ENCODE results near the gene SYCP3. TPM values are rescaled to one million over a fixed set of nuclear protein-coding genes. Genes with fewer than 3 reads are reported as not detected.

The SYCP3 gene
- total RNA-seq, 1 experiment from 2014 or later: 0.31 TPM

DNA sequence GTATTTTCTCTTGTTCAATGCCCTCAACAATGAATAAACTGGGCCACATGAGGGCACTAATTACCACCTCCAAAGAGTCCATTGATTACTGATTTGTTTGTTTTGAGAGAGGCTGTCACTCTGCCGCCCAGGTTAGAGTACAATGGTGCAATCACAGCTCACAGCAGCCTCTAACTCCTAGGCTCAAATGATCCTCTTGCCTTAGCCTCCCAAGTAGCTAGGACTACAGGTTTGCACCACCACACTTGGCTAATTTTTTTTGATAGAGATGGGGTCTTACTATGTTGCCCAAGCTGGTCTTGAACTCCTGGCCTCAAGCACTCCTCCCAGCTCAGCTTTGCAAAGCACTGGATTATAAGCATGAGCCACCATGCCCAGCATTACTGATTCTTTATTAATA is 28.3 kb upstream of the SYCP3 start:
- Histone ChIP-seq H4K5ac (ENCODE audit: insufficient read length, low read depth, low read length) (no peak overlapping the region), H2BK15ac (ENCODE audit: low read depth, low read length) (no peak overlapping the region), H3K9ac (ENCODE audit: extremely low read depth, insufficient read length, low read length) (no peak overlapping the region), H2AK5ac (ENCODE audit: insufficient read length, low read length) (no peak overlapping the region), H2BK5ac (ENCODE audit: insufficient read length, low read length) (no peak overlapping the region), H3K4me1 (ENCODE audit: insufficient read depth, low read length) (no peaks in the 10 kb centered on the region), H3K79me2 (ENCODE audit: insufficient read depth, low read length) (no peaks in the 10 kb centered on the region), H3K9me3 (ENCODE audit: control insufficient read depth, low read depth, low read length) (no peaks in the 10 kb centered on the region), H3K27ac (ENCODE audit: insufficient read length, low read depth, low read length) (no peak overlapping the region), H3K4ac (ENCODE audit: low read depth, low read length) (no peak overlapping the region), H3K4me2 (ENCODE audit: insufficient read depth, insufficient read length, low read length) (no peak overlapping the region), H3K27me3 (ENCODE audit: insufficient read depth, low read length) (no peaks in the 10 kb centered on the region), H2BK120ac (ENCODE audit: low read depth, low read length, poor library complexity, severe bottlenecking) (no peak overlapping the region), H3K23ac (ENCODE audit: insufficient read length, low read depth, low read length) (no peak overlapping the region), H3K14ac (ENCODE audit: insufficient read depth, low read length) (no peak overlapping the region), H4K20me1 (ENCODE audit: control insufficient read depth, insufficient read depth, insufficient read length) (no peaks in the 10 kb centered on the region), H3K79me1 (ENCODE audit: insufficient read depth, low read depth, low read length, poor library complexity, severe bottlenecking) (no peaks in the 10 kb centered on the region), H3K23me2 (ENCODE audit: insufficient read length, low read depth, low read length, poor library complexity, severe bottlenecking) (no peaks in the 10 kb centered on the region), H4K91ac (ENCODE audit: insufficient read length, low read depth, low read length) (no peak overlapping the region), H2BK12ac (ENCODE audit: insufficient read length, low read depth, low read length) (no peak overlapping the region), H2BK20ac (ENCODE audit: low read depth, low read length, poor library complexity, severe bottlenecking) (no peak overlapping the region), H3K18ac (ENCODE audit: insufficient read length, low read depth, low read length) (no peak overlapping the region), H2AFZ (ENCODE audit: low read length) (no peak overlapping the region), H3K56ac (ENCODE audit: insufficient read length, low read depth, low read length) (no peak overlapping the region), H4K8ac (replicated peaks; ENCODE audit: insufficient read length, low read depth, low read length) (no peak overlapping the region), H3T11ph (ENCODE audit: low read length) (no peak overlapping the region)
- TF ChIP-seq, protein P1, sequence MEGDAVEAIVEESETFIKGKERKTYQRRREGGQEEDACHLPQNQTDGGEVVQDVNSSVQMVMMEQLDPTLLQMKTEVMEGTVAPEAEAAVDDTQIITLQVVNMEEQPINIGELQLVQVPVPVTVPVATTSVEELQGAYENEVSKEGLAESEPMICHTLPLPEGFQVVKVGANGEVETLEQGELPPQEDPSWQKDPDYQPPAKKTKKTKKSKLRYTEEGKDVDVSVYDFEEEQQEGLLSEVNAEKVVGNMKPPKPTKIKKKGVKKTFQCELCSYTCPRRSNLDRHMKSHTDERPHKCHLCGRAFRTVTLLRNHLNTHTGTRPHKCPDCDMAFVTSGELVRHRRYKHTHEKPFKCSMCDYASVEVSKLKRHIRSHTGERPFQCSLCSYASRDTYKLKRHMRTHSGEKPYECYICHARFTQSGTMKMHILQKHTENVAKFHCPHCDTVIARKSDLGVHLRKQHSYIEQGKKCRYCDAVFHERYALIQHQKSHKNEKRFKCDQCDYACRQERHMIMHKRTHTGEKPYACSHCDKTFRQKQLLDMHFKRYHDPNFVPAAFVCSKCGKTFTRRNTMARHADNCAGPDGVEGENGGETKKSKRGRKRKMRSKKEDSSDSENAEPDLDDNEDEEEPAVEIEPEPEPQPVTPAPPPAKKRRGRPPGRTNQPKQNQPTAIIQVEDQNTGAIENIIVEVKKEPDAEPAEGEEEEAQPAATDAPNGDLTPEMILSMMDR (conservative IDR thresholded peaks at IDR 0.05): no peak
- H3K27ac Mint-ChIP-seq: no peak overlapping the region
- WGBS (ENCODE audit: extremely low coverage, insufficient read length, low lambda C conversion rate): no CpG with 5 or more reads among the region's 1 CpG
- no peaks in the 10 kb centered on the region for H3K9me3 Mint-ChIP-seq
- H3K36me3 Mint-ChIP-seq (ENCODE audit: insufficient read depth in 1 of 3, low read depth in 3 of 3): peaks cover 9 to 57% (median 57%) of the 10 kb centered on the region in 3 experiments; a peak in 6 of 7 replicates
- no peaks in the 10 kb centered on the region for H3K4me1 Mint-ChIP-seq
- no peak for DNase-seq
- H3K4me3 Mint-ChIP-seq: no peak overlapping the region
- no peaks in the 10 kb centered on the region for H3K27me3 Mint-ChIP-seq (ENCODE audit: low read depth)
